ENCODE data around the gene POMP.

Gene POMP

DNA sequence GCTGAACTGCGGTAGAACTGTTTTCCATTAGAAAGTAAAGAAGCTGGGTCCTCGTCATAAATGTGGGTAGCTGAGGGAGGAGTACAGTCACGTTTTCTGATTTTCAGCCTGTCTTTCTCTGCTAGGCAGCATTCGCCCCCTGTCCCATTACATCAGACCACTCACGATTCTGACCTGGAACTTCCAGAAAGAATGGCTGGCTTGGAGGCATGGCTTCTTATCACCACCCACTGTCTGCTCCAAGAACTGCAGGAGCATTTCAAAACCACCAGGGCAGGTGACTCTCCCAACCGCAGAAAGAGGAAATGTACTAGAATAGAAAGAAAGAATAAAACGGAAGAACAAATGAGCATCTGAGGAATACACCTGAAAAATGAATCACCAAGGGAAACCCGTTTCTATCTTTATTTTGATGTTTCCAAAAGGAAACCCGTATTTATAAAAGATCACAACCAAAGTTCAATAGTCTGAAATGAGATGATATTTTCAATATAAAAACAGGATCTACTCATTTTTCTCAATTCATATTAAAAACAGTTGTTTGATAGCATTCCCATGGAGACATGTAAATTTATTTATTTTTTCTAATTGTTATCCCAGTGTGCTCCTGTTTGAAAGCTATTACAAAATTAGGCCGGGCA lies 22.1 kb upstream of the POMP start:
- H3K27me3 ChIP-seq (ENCODE audit: control insufficient read depth in 5 of 5, insufficient read depth in 4 of 5, low read length in 5 of 5), result no peaks in the 10 kb centered on the region
- H3K4me1 ChIP-seq (ENCODE audit: control insufficient read depth in 5 of 5, insufficient read depth in 5 of 5, low read length in 5 of 5), result peaks cover 0 to 16% (median 3%) of the 10 kb centered on the region in 5 donors
- H3K9me3 ChIP-seq (ENCODE audit: control insufficient read depth in 5 of 5, low read length in 5 of 5), result no peaks in the 10 kb centered on the region
- H3K27ac ChIP-seq (ENCODE audit: low read depth, low read length), result no peak overlapping the region
- no peak overlapping the region for H3K9ac ChIP-seq (ENCODE audit: low read length in 5 of 5)
- no peaks in the 10 kb centered on the region for H3K36me3 ChIP-seq (ENCODE audit: control insufficient read depth in 5 of 5, insufficient read depth in 5 of 5, low read length in 5 of 5)
- no peak overlapping the region for H3K4me3 ChIP-seq (ENCODE audit: low read depth in 1 of 5, low read length in 5 of 5)

DNA sequence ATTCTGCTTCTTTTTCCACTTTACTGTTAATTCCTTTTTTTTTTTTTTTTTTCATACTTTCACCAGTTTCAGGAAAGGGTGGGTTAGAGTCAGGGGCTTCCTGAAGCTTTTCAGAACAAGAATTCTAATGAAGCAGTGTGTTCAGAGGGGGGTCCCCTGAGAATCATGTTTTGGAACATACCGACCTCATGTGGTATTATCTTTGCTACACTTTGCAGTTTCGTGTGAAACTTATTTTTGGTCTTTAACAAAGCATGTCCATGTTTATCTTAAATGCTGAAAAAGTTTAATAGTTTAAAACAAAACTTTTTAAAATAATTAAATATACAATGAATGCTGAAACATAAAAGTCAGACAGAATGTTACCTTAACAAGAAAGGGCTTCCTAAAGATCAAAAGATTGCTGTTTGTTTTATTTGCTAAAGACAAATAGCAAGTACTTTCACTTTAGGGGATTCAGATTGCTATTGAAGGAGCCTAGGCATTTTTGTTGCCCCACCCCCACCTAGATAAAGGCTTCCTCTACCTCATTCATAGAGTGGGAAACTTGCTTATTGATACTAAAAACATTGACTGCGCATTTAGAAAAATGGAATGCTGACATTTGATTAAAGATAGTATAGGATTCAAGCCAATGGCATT lies 21.1 kb upstream of the POMP start:
- no peaks in the 10 kb centered on the region for H3K36me3 ChIP-seq (ENCODE audit: control insufficient read depth in 5 of 5, insufficient read depth in 5 of 5, low read length in 5 of 5)
- peaks cover 0 to 16% (median 3%) of the 10 kb centered on the region in 5 donors for H3K4me1 ChIP-seq (ENCODE audit: control insufficient read depth in 5 of 5, insufficient read depth in 5 of 5, low read length in 5 of 5)
- H3K27me3 ChIP-seq (ENCODE audit: control insufficient read depth in 5 of 5, insufficient read depth in 4 of 5, low read length in 5 of 5), result no peaks in the 10 kb centered on the region
- H3K27ac ChIP-seq (ENCODE audit: low read depth, low read length), result no peak overlapping the region
- no peak overlapping the region for H3K4me3 ChIP-seq (ENCODE audit: low read depth in 1 of 5, low read length in 5 of 5)
- no peaks in the 10 kb centered on the region for H3K9me3 ChIP-seq (ENCODE audit: control insufficient read depth in 5 of 5, low read length in 5 of 5)
- H3K9ac ChIP-seq (ENCODE audit: low read length in 5 of 5), result no peak overlapping the region

DNA sequence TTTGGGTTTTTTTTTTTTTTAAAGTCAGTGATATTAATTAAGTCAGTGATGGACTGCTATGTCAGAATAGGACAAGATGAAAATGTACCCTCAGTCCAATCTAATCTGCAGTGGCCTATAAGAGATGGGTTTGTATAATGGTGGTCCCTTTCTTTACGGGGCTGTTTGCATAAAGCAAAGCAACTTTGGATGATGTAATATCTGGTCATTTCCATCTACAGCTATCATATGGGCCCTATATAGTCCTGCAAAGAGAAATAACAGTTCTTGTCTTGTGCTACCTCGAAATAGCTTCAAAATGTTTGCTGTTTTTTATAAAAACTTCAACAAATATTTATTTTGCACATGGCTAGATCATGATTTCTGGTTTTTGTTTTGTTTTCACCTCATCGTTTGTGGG lies 20.2 kb upstream of the POMP start:
- no peak overlapping the region for H3K27ac ChIP-seq (ENCODE audit: low read depth, low read length)

DNA sequence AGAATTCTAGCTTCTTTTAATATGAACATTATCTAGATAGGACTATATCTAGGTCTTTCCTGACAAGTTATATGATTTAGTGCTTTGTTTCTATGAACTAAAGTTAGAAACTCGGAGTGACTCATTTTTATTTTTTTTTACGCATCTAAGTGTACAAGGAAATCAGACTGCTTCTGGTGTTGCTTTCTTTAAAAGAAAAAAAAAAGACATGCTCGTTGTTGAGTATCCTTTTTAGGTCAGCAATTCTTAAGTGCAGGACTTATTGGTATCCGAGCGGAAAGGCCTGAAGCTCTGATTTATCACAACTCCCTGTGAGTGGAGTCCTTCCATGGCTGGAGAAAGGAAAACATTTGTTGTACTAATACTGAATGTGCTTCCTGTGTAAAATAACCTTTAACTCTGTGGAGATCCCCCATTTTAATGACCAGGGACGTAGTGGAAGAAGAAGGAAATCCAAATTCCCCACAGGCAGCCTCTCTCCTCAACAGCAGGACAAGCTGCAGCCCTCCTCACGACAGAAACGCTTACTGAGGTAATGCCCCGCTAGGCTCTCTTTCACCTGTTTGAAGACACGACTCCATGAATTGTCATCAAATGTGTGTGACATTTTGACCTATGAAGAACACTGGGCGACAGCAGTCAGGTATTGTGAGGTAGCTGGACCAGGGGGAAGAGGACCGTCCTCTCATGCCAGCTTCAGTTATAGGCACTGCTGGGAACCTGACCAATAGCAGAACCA lies 17.9 kb upstream of the POMP start:
- no peak overlapping the region for H3K4me3 ChIP-seq (ENCODE audit: low read depth in 1 of 5, low read length in 5 of 5)
- H3K9ac ChIP-seq (ENCODE audit: low read length in 5 of 5), result peak overlapping the region in 1 of 5 donors; percentile 28
- H3K27ac ChIP-seq (ENCODE audit: low read depth, low read length), result no peak overlapping the region
- peaks cover 0 to 16% (median 3%) of the 10 kb centered on the region in 5 donors for H3K4me1 ChIP-seq (ENCODE audit: control insufficient read depth in 5 of 5, insufficient read depth in 5 of 5, low read length in 5 of 5)
- no peaks in the 10 kb centered on the region for H3K9me3 ChIP-seq (ENCODE audit: control insufficient read depth in 5 of 5, low read length in 5 of 5)
- no peaks in the 10 kb centered on the region for H3K27me3 ChIP-seq (ENCODE audit: control insufficient read depth in 5 of 5, insufficient read depth in 4 of 5, low read length in 5 of 5)
- H3K36me3 ChIP-seq (ENCODE audit: control insufficient read depth in 5 of 5, insufficient read depth in 5 of 5, low read length in 5 of 5), result no peaks in the 10 kb centered on the region

More for the DNA sequence above, 20.2 kb upstream of the POMP start:
- no peaks in the 10 kb centered on the region for H3K9me3 ChIP-seq (ENCODE audit: control insufficient read depth in 5 of 5, low read length in 5 of 5)
- no peak overlapping the region for H3K9ac ChIP-seq (ENCODE audit: low read length in 5 of 5)
- no peak overlapping the region for H3K4me3 ChIP-seq (ENCODE audit: low read depth in 1 of 5, low read length in 5 of 5)
- peaks cover 0 to 16% (median 3%) of the 10 kb centered on the region in 5 donors for H3K4me1 ChIP-seq (ENCODE audit: control insufficient read depth in 5 of 5, insufficient read depth in 5 of 5, low read length in 5 of 5)
- no peaks in the 10 kb centered on the region for H3K27me3 ChIP-seq (ENCODE audit: control insufficient read depth in 5 of 5, insufficient read depth in 4 of 5, low read length in 5 of 5)
- no peaks in the 10 kb centered on the region for H3K36me3 ChIP-seq (ENCODE audit: control insufficient read depth in 5 of 5, insufficient read depth in 5 of 5, low read length in 5 of 5)

DNA sequence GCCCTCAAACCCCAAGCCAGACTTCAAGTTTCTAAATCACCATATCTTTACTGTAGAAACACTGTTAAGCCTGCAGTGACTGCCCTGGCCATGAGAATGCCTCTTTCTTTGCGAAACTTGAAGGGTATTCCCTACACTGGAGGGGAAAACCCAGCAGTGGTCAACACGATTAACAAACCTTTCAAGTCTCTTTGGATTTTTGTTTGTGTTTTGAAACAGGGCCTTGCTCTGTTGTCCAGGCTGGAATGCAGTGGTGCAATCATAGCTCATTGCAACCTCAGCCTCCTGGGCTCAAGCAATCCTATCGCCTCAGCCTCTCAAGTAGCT lies 17.4 kb upstream of the POMP start:
- no peaks in the 10 kb centered on the region for H3K27me3 ChIP-seq (ENCODE audit: control insufficient read depth in 5 of 5, insufficient read depth in 4 of 5, low read length in 5 of 5)
- peaks cover 0 to 15% (median 3%) of the 10 kb centered on the region in 5 donors for H3K4me1 ChIP-seq (ENCODE audit: control insufficient read depth in 5 of 5, insufficient read depth in 5 of 5, low read length in 5 of 5)
- H3K9ac ChIP-seq (ENCODE audit: low read length in 5 of 5), result peak overlapping the region in 1 of 5 donors; percentile 28
- no peak overlapping the region for H3K4me3 ChIP-seq (ENCODE audit: low read depth in 1 of 5, low read length in 5 of 5)
- no peaks in the 10 kb centered on the region for H3K36me3 ChIP-seq (ENCODE audit: control insufficient read depth in 5 of 5, insufficient read depth in 5 of 5, low read length in 5 of 5)
- no peak overlapping the region for H3K27ac ChIP-seq (ENCODE audit: low read depth, low read length)
- no peaks in the 10 kb centered on the region for H3K9me3 ChIP-seq (ENCODE audit: control insufficient read depth in 5 of 5, low read length in 5 of 5)

DNA sequence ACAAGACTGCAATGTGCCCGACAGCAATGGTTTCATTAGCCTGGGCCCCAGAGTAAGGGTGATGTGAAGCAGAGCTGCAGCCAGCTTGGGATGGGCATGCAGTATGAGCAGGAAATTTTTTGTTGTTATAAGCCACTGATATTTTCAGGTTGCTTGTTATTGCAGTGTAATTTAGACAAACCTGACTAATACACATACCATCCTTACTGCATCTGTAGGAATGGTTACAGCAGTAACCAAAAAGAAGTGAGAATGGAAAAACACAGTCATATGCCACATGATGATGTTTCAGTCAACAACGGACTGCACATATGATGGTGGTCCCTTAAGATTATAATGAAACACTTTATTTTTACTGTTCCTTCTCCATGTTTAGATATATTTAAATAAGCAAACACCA lies 8.6 kb upstream of the POMP start:
- Histone ChIP-seq H3K27me3 (ENCODE audit: control insufficient read depth in 5 of 5, insufficient read depth in 4 of 5, low read length in 5 of 5) (no peaks in the 10 kb centered on the region), H3K4me3 (ENCODE audit: low read depth in 1 of 5, low read length in 5 of 5) (no peak overlapping the region), H3K9ac (ENCODE audit: low read length in 5 of 5) (no peak overlapping the region), H3K9me3 (ENCODE audit: control insufficient read depth in 5 of 5, low read length in 5 of 5) (no peaks in the 10 kb centered on the region), H3K4me1 (ENCODE audit: control insufficient read depth in 5 of 5, insufficient read depth in 5 of 5, low read length in 5 of 5) (peaks cover 0 to 2% (median 0%) of the 10 kb centered on the region in 5 donors), H3K36me3 (ENCODE audit: control insufficient read depth in 5 of 5, insufficient read depth in 5 of 5, low read length in 5 of 5) (no peaks in the 10 kb centered on the region), H3K27ac (ENCODE audit: low read depth, low read length) (no peak overlapping the region)

DNA sequence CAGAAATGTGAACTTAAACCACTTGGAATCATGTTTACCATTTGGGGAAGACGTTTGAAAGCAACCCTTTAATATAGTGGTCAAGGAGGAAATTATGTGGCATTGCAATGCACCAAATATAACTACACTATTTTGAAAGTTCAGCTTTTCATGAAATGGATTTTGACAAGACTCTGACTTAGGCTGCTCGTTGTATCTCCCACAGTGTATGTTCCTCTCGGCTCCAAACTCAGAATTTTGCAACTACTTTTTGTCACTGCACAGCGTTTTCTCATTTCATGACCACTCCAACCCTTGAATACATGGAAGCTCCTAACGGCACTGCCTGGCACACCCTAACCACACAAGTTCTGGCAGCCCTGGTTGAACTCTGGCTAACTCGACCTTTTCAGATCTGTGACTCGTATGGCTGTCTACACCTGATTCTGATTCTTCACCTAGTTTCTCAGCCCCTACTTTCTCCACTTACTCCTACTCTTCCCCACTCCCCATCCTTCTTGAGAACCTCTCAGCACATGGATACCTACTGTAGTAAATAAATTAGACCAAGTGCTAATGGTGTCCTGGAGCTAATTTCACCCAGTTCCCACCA lies 7.0 kb upstream of the POMP start:
- Histone ChIP-seq H3K4me3 (ENCODE audit: low read depth in 1 of 5, low read length in 5 of 5) (no peak overlapping the region), H3K9me3 (ENCODE audit: control insufficient read depth in 5 of 5, low read length in 5 of 5) (no peaks in the 10 kb centered on the region), H3K27me3 (ENCODE audit: control insufficient read depth in 5 of 5, insufficient read depth in 4 of 5, low read length in 5 of 5) (no peaks in the 10 kb centered on the region), H3K36me3 (ENCODE audit: control insufficient read depth in 5 of 5, insufficient read depth in 5 of 5, low read length in 5 of 5) (no peaks in the 10 kb centered on the region), H3K4me1 (ENCODE audit: control insufficient read depth in 5 of 5, insufficient read depth in 5 of 5, low read length in 5 of 5) (peaks cover 0 to 2% (median 0%) of the 10 kb centered on the region in 5 donors), H3K27ac (ENCODE audit: low read depth, low read length) (no peak overlapping the region), H3K9ac (ENCODE audit: low read length in 5 of 5) (no peak overlapping the region)

DNA sequence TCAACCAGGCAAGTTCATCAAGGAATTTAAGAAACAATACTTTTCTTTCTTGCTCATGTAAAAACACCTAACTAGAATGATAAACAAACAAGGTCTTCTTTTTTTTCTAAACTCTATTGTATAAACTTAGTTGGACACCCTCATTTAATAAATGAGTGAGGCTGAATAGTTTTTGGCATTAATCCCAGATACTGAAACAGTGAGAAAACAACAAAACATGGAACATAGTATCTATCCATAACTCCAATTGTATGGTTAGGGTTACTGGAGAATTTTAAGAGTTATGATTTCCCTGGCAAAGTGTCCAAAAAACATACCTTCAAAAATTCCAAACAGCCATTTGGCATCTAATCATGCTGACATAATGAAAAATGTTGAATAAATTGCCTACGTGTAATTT lies 5.8 kb upstream of the POMP start:
- Histone ChIP-seq H3K4me3 (ENCODE audit: low read depth in 1 of 5, low read length in 5 of 5) (no peak overlapping the region), H3K36me3 (ENCODE audit: control insufficient read depth in 5 of 5, insufficient read depth in 5 of 5, low read length in 5 of 5) (no peaks in the 10 kb centered on the region), H3K9me3 (ENCODE audit: control insufficient read depth in 5 of 5, low read length in 5 of 5) (no peaks in the 10 kb centered on the region), H3K4me1 (ENCODE audit: control insufficient read depth in 5 of 5, insufficient read depth in 5 of 5, low read length in 5 of 5) (peaks cover 5 to 13% (median 11%) of the 10 kb centered on the region in 5 donors), H3K27ac (ENCODE audit: low read depth, low read length) (no peak overlapping the region), H3K9ac (ENCODE audit: low read length in 5 of 5) (no peak overlapping the region), H3K27me3 (ENCODE audit: control insufficient read depth in 5 of 5, insufficient read depth in 4 of 5, low read length in 5 of 5) (no peaks in the 10 kb centered on the region)

DNA sequence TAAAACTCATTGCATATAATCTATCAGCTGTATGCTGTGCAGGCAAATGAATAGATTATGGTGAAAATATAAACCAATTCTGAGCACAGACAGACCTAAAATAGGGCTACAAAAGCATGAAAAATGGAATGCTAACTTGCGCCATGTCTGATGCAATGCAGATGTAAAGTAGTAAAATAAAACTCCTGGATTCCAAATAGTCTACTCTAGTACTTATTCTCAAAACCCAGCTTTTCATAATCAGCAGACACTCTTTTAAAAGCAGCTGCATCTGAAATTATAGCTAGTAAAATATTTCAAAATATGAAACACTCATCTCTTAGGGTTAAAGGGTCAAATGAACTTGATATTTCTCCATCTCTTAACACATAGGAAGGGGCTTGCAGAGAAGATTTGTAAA lies 4.7 kb upstream of the POMP start:
- H3K36me3 ChIP-seq (ENCODE audit: control insufficient read depth in 5 of 5, insufficient read depth in 5 of 5, low read length in 5 of 5), result no peaks in the 10 kb centered on the region
- peaks cover 8 to 17% (median 14%) of the 10 kb centered on the region in 5 donors for H3K4me1 ChIP-seq (ENCODE audit: control insufficient read depth in 5 of 5, insufficient read depth in 5 of 5, low read length in 5 of 5)
- no peaks in the 10 kb centered on the region for H3K9me3 ChIP-seq (ENCODE audit: control insufficient read depth in 5 of 5, low read length in 5 of 5)
- H3K9ac ChIP-seq (ENCODE audit: low read length in 5 of 5), result no peak overlapping the region
- H3K27me3 ChIP-seq (ENCODE audit: control insufficient read depth in 5 of 5, insufficient read depth in 4 of 5, low read length in 5 of 5), result peaks cover 0 to 3% (median 0%) of the 10 kb centered on the region in 5 donors
- no peak overlapping the region for H3K4me3 ChIP-seq (ENCODE audit: low read depth in 1 of 5, low read length in 5 of 5)
- H3K27ac ChIP-seq (ENCODE audit: low read depth, low read length), result no peak overlapping the region

DNA sequence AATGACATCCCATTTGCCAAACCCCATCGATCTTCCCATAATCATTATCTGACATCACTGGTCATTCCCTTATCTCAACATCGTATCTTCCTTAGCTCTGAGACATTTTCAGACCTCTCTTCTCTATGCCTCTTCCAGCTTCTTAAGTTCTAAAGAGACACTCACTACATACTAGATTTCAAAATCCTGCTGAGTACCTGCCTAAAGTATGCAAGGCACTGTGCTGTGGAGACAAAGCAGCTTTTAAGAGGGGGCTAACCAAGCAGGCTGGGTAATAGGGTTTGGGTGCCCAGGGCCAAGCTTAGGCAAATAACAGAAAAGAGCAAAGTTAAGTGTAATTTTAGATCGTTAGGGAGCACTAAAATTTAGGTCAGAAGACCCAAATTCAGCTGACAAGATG lies 3.4 kb upstream of the POMP start:
- Histone ChIP-seq H3K9ac (ENCODE audit: low read length in 5 of 5) (no peak overlapping the region), H3K36me3 (ENCODE audit: control insufficient read depth in 5 of 5, insufficient read depth in 5 of 5, low read length in 5 of 5) (no peaks in the 10 kb centered on the region), H3K4me3 (ENCODE audit: low read depth in 1 of 5, low read length in 5 of 5) (no peak overlapping the region), H3K9me3 (ENCODE audit: control insufficient read depth in 5 of 5, low read length in 5 of 5) (no peaks in the 10 kb centered on the region), H3K27me3 (ENCODE audit: control insufficient read depth in 5 of 5, insufficient read depth in 4 of 5, low read length in 5 of 5) (peaks cover 0 to 3% (median 0%) of the 10 kb centered on the region in 5 donors), H3K27ac (ENCODE audit: low read depth, low read length) (no peak overlapping the region), H3K4me1 (ENCODE audit: control insufficient read depth in 5 of 5, insufficient read depth in 5 of 5, low read length in 5 of 5) (peaks cover 8 to 29% (median 27%) of the 10 kb centered on the region in 5 donors)

Measured in subcutaneous abdominal adipose tissue (tissue), 5 donors.